Activated T-helper 1 cell treated with anti-CD3 and anti-CD28 coated beads, Interleukin-12 subunit alpha, Interleukin-12 subunit beta, Interleukin-2, Interleukin-4 antibody, amounts not matched to agents 30 ng/mL and 10 ng/mL and 1 ng/mL, durations not matched to agents 14 hours and 24 hours and 36 hours (primary cell): ENCODE data around the gene NUDCD3. TPM values are rescaled to one million over a fixed set of nuclear protein-coding genes. Genes with fewer than 3 reads are reported as not detected.

ENCODE experiments used
- DNase-seq: peaks from one replicate; pipeline ENCODE4 v3.0.0; 2021; ENCODE audit warnings: low spot score
- H3K27ac Mint-ChIP-seq: one replicate; pipeline ENCODE4 v1.8.0; 2021; ENCODE audit warnings: mild to moderate bottlenecking, mixed read lengths
- H3K27me3 Mint-ChIP-seq: one replicate; pipeline ENCODE4 v1.8.0; 2022; ENCODE audit warnings: mild to moderate bottlenecking, moderate library complexity, mixed read lengths; ENCODE audit not compliant: insufficient read depth
- H3K36me3 Mint-ChIP-seq: one replicate; pipeline ENCODE4 v1.8.0; 2021; ENCODE audit warnings: low read depth, mixed read lengths
- H3K4me1 Mint-ChIP-seq: one replicate; pipeline ENCODE4 v1.8.0; 2021; ENCODE audit warnings: low read depth, mixed read lengths
- H3K4me3 Mint-ChIP-seq: one replicate; pipeline ENCODE4 v1.8.0; 2021; ENCODE audit warnings: mild to moderate bottlenecking, moderate library complexity, mixed read lengths
- H3K9me3 Mint-ChIP-seq: one replicate; pipeline ENCODE4 v1.8.0; 2021; ENCODE audit warnings: mixed read lengths
- intact Hi-C: fragments of 100-400 bp; cut with micrococcal nuclease; formaldehyde crosslinking; loops from one replicate; pipeline ENCODE4 v1.15.1; 2024
- total RNA-seq: library from RNA; stranded (reverse); gene quantifications from 2 replicates; pipeline ENCODE4 v1.2.3, GENCODE V29; 2022

NUDCD3 gene
- total RNA-seq, 1 donor from 2014 or later, result 83.1 TPM

GRCh38 chr7:44396496-44396895 lies 94.0 kb downstream of the NUDCD3 start:
- no peak overlapping the region for H3K4me3 Mint-ChIP-seq
- no peaks in the 10 kb centered on the region for H3K9me3 Mint-ChIP-seq
- H3K27ac Mint-ChIP-seq, result no peak overlapping the region
- DNase-seq, result no peak
- no peaks in the 10 kb centered on the region for H3K27me3 Mint-ChIP-seq
- peaks cover 5% of the 10 kb centered on the region for H3K36me3 Mint-ChIP-seq
- no peaks in the 10 kb centered on the region for H3K4me1 Mint-ChIP-seq
- intact Hi-C loops, result no loop called here

GRCh38 chr7:44395067-44395466 lies 95.4 kb downstream of the NUDCD3 start:
- no peaks in the 10 kb centered on the region for H3K4me1 Mint-ChIP-seq
- no peaks in the 10 kb centered on the region for H3K9me3 Mint-ChIP-seq
- intact Hi-C loops, result no loop called here
- no peak for DNase-seq
- H3K27ac Mint-ChIP-seq, result no peak overlapping the region
- H3K4me3 Mint-ChIP-seq, result no peak overlapping the region
- no peaks in the 10 kb centered on the region for H3K27me3 Mint-ChIP-seq
- peaks cover 8% of the 10 kb centered on the region for H3K36me3 Mint-ChIP-seq

GRCh38 chr7:44394636-44395035 lies 95.8 kb downstream of the NUDCD3 start:
- intact Hi-C loops, result no loop called here
- no peak for DNase-seq
- Mint-ChIP-seq H3K27ac (no peak overlapping the region), H3K36me3 (peaks cover 7% of the 10 kb centered on the region), H3K4me3 (no peak overlapping the region), H3K9me3 (no peaks in the 10 kb centered on the region), H3K4me1 (no peaks in the 10 kb centered on the region), H3K27me3 (no peaks in the 10 kb centered on the region)

GRCh38 chr7:44394112-44394447 lies 96.4 kb downstream of the NUDCD3 start:
- H3K4me1 Mint-ChIP-seq, result no peaks in the 10 kb centered on the region
- no peaks in the 10 kb centered on the region for H3K27me3 Mint-ChIP-seq
- H3K9me3 Mint-ChIP-seq, result no peaks in the 10 kb centered on the region
- peaks cover 6% of the 10 kb centered on the region for H3K36me3 Mint-ChIP-seq
- no peak for DNase-seq
- no peak overlapping the region for H3K4me3 Mint-ChIP-seq
- intact Hi-C loops, result no loop called here
- no peak overlapping the region for H3K27ac Mint-ChIP-seq

- no peak overlapping the region for H3K27ac Mint-ChIP-seq
Measured at GRCh38 chr7:44393238-44394111, 97.0 kb downstream of the NUDCD3 start.

GRCh38 chr7:44392618-44393010 lies 97.8 kb downstream of the NUDCD3 start:
- H3K4me1 Mint-ChIP-seq, result no peaks in the 10 kb centered on the region
- H3K27ac Mint-ChIP-seq, result no peak overlapping the region

More at GRCh38 chr7:44393238-44394111, 97.0 kb downstream of the NUDCD3 start:
- Mint-ChIP-seq H3K36me3 (peaks cover 7% of the 10 kb centered on the region), H3K27me3 (no peaks in the 10 kb centered on the region), H3K9me3 (no peaks in the 10 kb centered on the region), H3K4me1 (no peaks in the 10 kb centered on the region), H3K4me3 (no peak overlapping the region)
- intact Hi-C loops, result no loop called here
- no peak for DNase-seq

GRCh38 chr7:44391746-44392617 lies 98.5 kb downstream of the NUDCD3 start:
- H3K36me3 Mint-ChIP-seq, result peaks cover 9% of the 10 kb centered on the region
- intact Hi-C loops, result no loop called here
- DNase-seq, result no peak
- no peak overlapping the region for H3K4me3 Mint-ChIP-seq
- H3K9me3 Mint-ChIP-seq, result no peaks in the 10 kb centered on the region
- H3K4me1 Mint-ChIP-seq, result no peaks in the 10 kb centered on the region
- H3K27me3 Mint-ChIP-seq, result no peaks in the 10 kb centered on the region
- H3K27ac Mint-ChIP-seq, result peak overlapping the region; percentile 29

More at GRCh38 chr7:44392618-44393010, 97.8 kb downstream of the NUDCD3 start:
- intact Hi-C loops, result no loop called here
- no peaks in the 10 kb centered on the region for H3K9me3 Mint-ChIP-seq
- DNase-seq, result no peak
- H3K27me3 Mint-ChIP-seq, result no peaks in the 10 kb centered on the region
- H3K36me3 Mint-ChIP-seq, result peaks cover 11% of the 10 kb centered on the region
- H3K4me3 Mint-ChIP-seq, result no peak overlapping the region

- Mint-ChIP-seq H3K27ac (no peak overlapping the region), H3K9me3 (no peaks in the 10 kb centered on the region), H3K36me3 (peaks cover 11% of the 10 kb centered on the region), H3K27me3 (no peaks in the 10 kb centered on the region), H3K4me1 (no peaks in the 10 kb centered on the region), H3K4me3 (no peak overlapping the region)
- intact Hi-C loops, result no loop called here
- DNase-seq, result no peak
Measured at GRCh38 chr7:44391171-44391570, 99.3 kb downstream of the NUDCD3 start.

GRCh38 chr7:44390701-44391100 lies 99.8 kb downstream of the NUDCD3 start:
- Mint-ChIP-seq H3K27me3 (no peaks in the 10 kb centered on the region), H3K9me3 (no peaks in the 10 kb centered on the region), H3K27ac (no peak overlapping the region), H3K4me1 (no peaks in the 10 kb centered on the region), H3K4me3 (no peak overlapping the region), H3K36me3 (peaks cover 12% of the 10 kb centered on the region)
- intact Hi-C loops, result no loop called here
- DNase-seq, result no peak

- Mint-ChIP-seq H3K27ac (no peak overlapping the region), H3K27me3 (no peaks in the 10 kb centered on the region), H3K4me3 (no peak overlapping the region), H3K4me1 (no peaks in the 10 kb centered on the region), H3K36me3 (peaks cover 17% of the 10 kb centered on the region), H3K9me3 (no peaks in the 10 kb centered on the region)
- DNase-seq, result no peak
- intact Hi-C loops, result no loop called here
Measured at GRCh38 chr7:44388089-44388970, 102.1 kb downstream of the NUDCD3 start.

GRCh38 chr7:44387389-44387788 lies 103.1 kb downstream of the NUDCD3 start:
- DNase-seq, result no peak
- no peaks in the 10 kb centered on the region for H3K27me3 Mint-ChIP-seq
- no peak overlapping the region for H3K4me3 Mint-ChIP-seq
- H3K36me3 Mint-ChIP-seq, result peaks cover 17% of the 10 kb centered on the region
- no peak overlapping the region for H3K27ac Mint-ChIP-seq
- H3K9me3 Mint-ChIP-seq, result no peaks in the 10 kb centered on the region
- intact Hi-C loops, result no loop called here
- no peaks in the 10 kb centered on the region for H3K4me1 Mint-ChIP-seq

- H3K4me1 Mint-ChIP-seq, result no peaks in the 10 kb centered on the region
- no peaks in the 10 kb centered on the region for H3K27me3 Mint-ChIP-seq
- H3K36me3 Mint-ChIP-seq, result peaks cover 17% of the 10 kb centered on the region
- no peaks in the 10 kb centered on the region for H3K9me3 Mint-ChIP-seq
- no peak for DNase-seq
- H3K27ac Mint-ChIP-seq, result no peak overlapping the region
- H3K4me3 Mint-ChIP-seq, result no peak overlapping the region
- intact Hi-C loops, result no loop called here
Measured at GRCh38 chr7:44386139-44386913, 104.1 kb downstream of the NUDCD3 start.
